Left lung (tissue), 8 donors: ENCODE results near the gene NUTM2A. TPM values are rescaled to one million over a fixed set of nuclear protein-coding genes. Genes with fewer than 3 reads are reported as not detected.

Experiments
- polyA plus RNA-seq, 6 donors: library from polyadenylated mRNA; unstranded; fragments of 120-200 nt; gene quantifications; one replicate each; pipeline ENCODE4 v1.2.1, GENCODE V29; 2013; ENCODE audit not compliant: insufficient read length in 6 of 6
- total RNA-seq, 2 donors: library from RNA; stranded (reverse); fragmentation: NEBNext Ultra II Directional; extraction: Animal tissue kit (Norgen Biotek cat#: 25700); gene quantifications; one replicate each; pipeline ENCODE4 v1.2.1, GENCODE V29; 2021
- donor health status: DM: no; HTN: yes; CAD: no.
- donor health status: DM: no; HTN: no; CAD: no.

NUTM2A gene
- total and polyA plus RNA-seq, 8 donors = 0.20 to 4.7 (median 2.8) TPM

Other genes starting within 250 kb of the NUTM2A start
- gene FAM25A, start 205.2 kb upstream of the NUTM2A start, total RNA-seq = not detected
- gene FAM25A, start 205.2 kb upstream of the NUTM2A start, polyA plus RNA-seq = not detected
- gene GLUD1, start 130.6 kb upstream of the NUTM2A start, total RNA-seq = 100 to 1,000 TPM in 1 of 2 donors, 10 to 100 TPM in 1; 92.2 to 126 TPM
- 10 to 100 TPM; 89.0 to 98.1 (median 95.3) TPM for gene GLUD1, start 130.6 kb upstream of the NUTM2A start, polyA plus RNA-seq
- 10 to 100 TPM; 24.9 to 34.4 TPM for gene SHLD2, start 130.2 kb upstream of the NUTM2A start, total RNA-seq
- gene SHLD2, start 130.2 kb upstream of the NUTM2A start, polyA plus RNA-seq = 10 to 100 TPM; 27.3 to 33.4 (median 30.9) TPM
- gene NUTM2D, start 132.3 kb downstream of the NUTM2A start, total RNA-seq = 1 to 10 TPM; 3.7 to 3.9 TPM
- gene NUTM2D, start 132.3 kb downstream of the NUTM2A start, polyA plus RNA-seq = 10 to 100 TPM; 11.1 to 12.8 (median 11.8) TPM